ENCODE results near the gene MED12.

The MED12 gene

GRCh38 chrX:71118032-71118984 lies at the start of gene MED12:
Gene MED12 (plus strand): TSS chrX:71118596. CDS start chrX:71118755, 159 bp downstream.
- peak; percentile 64 to 66 for DNase-seq (ENCODE audit: low read depth in 2 of 2)

- DNase-seq (ENCODE audit: low read depth in 2 of 2) = no peak
Observed at GRCh38 chrX:71070531-71070930, 47.9 kb upstream of the MED12 start.

GRCh38 chrX:71081330-71082123 lies 36.9 kb upstream of the MED12 start:
- DNase-seq (ENCODE audit: low read depth in 2 of 2) = no peak

- no peak for DNase-seq (ENCODE audit: low read depth in 2 of 2)
Observed at GRCh38 chrX:71082124-71082647, 36.2 kb upstream of the MED12 start.

- DNase-seq (ENCODE audit: low read depth in 2 of 2) = no peak
Observed at GRCh38 chrX:71082822-71083221, 35.6 kb upstream of the MED12 start.

- no peak for DNase-seq (ENCODE audit: low read depth in 2 of 2)
Observed at GRCh38 chrX:71085900-71086299, 32.5 kb upstream of the MED12 start.

GRCh38 chrX:71091263-71091662 lies 27.1 kb upstream of the MED12 start:
- DNase-seq (ENCODE audit: low read depth in 2 of 2) = no peak

GRCh38 chrX:71095033-71095432 lies 23.4 kb upstream of the MED12 start:
- DNase-seq (ENCODE audit: low read depth in 2 of 2) = no peak

- peak; percentile 72 to 79 for DNase-seq (ENCODE audit: low read depth in 2 of 2)
Observed at GRCh38 chrX:71095555-71095980, 22.8 kb upstream of the MED12 start, which contains the start of gene FOXO4. Gene FOXO4 (plus strand): TSS chrX:71095851. CDS start chrX:71096529, 678 bp downstream.

GRCh38 chrX:71095981-71096759 lies 22.2 kb upstream of the MED12 start:
- no peak for DNase-seq (ENCODE audit: low read depth in 2 of 2)

GRCh38 chrX:71096760-71097032 lies 21.7 kb upstream of the MED12 start:
- no peak for DNase-seq (ENCODE audit: low read depth in 2 of 2)

GRCh38 chrX:71098302-71098701 lies 20.1 kb upstream of the MED12 start:
- peak; percentile 38 to 56 for DNase-seq (ENCODE audit: low read depth in 2 of 2)

- no peak for DNase-seq (ENCODE audit: low read depth in 2 of 2)
Observed at GRCh38 chrX:71098951-71099506, 19.4 kb upstream of the MED12 start.

- DNase-seq (ENCODE audit: low read depth in 2 of 2) = no peak
Observed at GRCh38 chrX:71099736-71100135, 18.7 kb upstream of the MED12 start.

- DNase-seq (ENCODE audit: low read depth in 2 of 2) = no peak
Observed at GRCh38 chrX:71100581-71101505, 17.6 kb upstream of the MED12 start.

GRCh38 chrX:71102292-71102691 lies 16.1 kb upstream of the MED12 start:
- DNase-seq (ENCODE audit: low read depth in 2 of 2) = no peak

GRCh38 chrX:71103110-71103983 lies 15.0 kb upstream of the MED12 start:
- DNase-seq (ENCODE audit: low read depth in 2 of 2) = no peak

GRCh38 chrX:71105628-71106027 lies 12.8 kb upstream of the MED12 start:
- no peak for DNase-seq (ENCODE audit: low read depth in 2 of 2)

- no peak for DNase-seq (ENCODE audit: low read depth in 2 of 2)
Observed at GRCh38 chrX:71106427-71106826, 12.0 kb upstream of the MED12 start, which contains the start of gene CXorf65. Gene CXorf65 (minus strand): TSS chrX:71106740. CDS start chrX:71106556, 184 bp downstream.
